Stimulated activated CD4-positive, alpha-beta T cell treated with anti-CD3 and anti-CD28 coated beads, Interleukin-2, amount 100 ng/mL, for 4 hours (primary cell): ENCODE results near the gene CBFB.
A peak's percentile ranks its signal among the peaks of the same experiment; 100 is the strongest.
"Not testable (repeated sequence)": the region's sequence is repeated elsewhere in the genome, so short reads cannot be mapped to it uniquely, and the experiment has no call there.

Experiments
- DNase-seq: peaks from one replicate; pipeline ENCODE4 v3.0.0-alpha.2; 2020; ENCODE audit warnings: low read depth

CBFB gene

DNA sequence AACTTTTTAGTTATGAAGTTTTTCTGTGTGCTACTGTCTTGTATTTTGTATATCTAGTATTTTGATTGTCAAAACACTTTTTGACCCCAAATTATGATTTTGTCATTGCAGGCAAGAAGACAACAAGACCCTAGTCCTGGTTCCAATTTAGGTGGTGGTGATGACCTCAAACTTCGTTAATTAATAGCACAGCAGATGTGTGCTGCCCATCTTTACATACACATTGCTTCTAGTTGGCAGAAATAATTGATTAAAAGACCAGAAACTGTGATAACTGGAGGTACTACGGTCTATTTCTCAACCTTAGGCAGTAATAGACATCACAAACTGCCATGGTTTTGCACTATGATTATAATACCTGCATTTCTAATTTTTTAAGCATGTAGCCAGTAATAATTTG is 69.7 kb downstream of the CBFB start:
- no peak for DNase-seq

DNA sequence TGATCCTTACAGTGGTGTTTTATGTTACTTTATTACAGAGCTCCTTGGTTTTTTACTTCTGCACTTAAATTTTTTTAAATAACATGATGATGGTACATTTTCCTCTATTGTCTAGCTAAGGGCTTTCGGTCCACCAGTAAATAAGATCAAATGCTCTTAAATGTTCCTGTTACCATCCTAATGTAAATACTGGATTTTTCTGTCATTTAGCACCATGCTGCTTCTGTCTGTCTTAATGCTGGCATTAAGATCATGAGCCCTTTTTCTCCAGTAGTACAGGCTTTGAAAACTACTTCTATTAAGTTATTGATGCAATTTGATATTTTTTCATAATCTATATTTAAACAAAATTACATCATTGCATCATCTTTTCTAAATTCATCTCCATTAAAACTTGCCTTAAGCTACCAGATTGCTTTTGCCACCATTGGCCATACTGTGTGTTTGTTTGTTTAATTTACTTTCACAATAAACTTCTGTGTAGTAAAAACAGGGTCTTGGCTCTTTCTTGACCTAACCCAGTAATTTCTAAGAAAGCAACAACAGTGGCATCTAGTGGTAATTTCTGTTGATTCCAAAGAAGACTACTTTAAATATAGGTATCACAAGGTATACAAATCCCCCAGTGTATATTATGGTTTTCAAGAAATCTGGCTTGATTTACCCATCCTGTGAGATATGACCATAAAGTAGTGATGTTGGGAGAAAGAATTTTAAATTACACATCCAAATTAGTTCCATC is 71.8 kb downstream of the CBFB start:
- no peak for DNase-seq

DNA sequence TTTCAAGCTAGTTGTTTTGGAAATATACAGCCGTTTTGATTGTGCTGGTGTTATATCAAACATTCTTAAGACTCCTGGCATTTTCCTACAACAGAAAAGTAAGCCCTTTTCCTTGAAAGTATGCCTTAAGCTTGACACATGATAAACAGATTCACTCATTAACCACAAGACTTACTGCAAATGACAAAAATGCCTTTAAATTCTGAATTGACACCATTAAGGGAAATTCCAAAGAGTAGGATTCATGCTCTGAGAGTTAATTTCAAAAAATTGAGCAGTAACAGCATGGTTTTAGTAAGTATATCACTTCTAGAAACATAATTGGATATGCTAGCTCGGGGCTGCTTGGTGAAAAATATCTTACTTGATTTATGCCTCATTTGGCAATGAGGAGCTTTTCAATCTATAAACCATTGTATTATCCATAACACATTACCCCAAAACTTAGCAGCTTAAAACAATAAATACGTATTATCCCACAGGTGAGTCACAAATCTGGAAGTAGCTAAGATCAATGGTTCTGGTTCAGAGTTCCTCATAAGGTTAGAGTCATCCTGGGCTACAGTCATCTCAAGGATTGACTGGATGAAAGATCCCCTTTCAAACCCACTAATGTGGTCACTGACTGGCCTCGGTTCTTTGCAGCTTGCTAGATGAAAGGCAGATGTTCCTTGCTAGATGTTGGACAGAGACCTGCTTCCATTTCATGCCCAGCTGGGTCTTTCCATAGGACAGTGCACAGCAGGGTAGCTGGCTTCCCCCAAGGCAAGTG is 72.5 kb downstream of the CBFB start:
- DNase-seq, result no peak

DNA sequence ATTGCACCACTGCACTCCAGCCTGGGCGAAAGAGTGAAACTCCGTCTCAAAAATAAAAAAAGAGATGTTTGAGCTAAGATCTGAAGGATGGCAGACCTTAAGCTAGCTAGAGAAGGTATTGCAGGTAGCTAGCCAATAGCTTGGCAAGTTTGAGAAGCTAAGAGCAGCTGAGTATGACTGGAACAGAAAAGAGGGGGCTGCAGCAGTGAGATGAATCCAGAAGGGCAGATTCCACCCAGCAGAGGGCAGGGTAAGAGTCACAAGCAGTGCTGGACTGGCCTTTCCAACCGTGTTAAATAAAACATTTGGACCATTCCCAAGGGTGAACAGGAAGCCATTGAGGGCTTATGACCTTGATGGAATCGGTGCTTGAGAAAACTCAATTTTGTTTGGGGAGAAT is 75.1 kb downstream of the CBFB start:
- DNase-seq, result no peak

DNA sequence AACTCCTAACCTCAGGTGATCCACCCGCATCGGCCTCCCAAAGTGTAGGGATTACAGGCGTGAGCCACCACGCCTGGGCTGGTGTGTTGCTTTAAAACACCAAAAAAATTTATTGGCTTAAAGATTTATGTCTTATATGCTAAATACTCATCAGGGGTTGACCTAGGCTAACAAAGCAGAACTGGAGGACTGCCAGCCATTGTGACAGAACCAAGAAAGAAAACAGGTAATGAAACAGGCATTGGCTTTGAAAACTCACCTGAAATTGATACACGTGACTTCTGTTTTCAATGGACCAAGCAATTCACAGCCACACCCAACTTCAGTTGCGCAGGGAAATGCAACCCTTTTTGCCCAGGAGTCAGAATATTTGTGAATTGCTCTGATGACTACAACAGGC is 75.9 kb downstream of the CBFB start:
- no peak for DNase-seq

DNA sequence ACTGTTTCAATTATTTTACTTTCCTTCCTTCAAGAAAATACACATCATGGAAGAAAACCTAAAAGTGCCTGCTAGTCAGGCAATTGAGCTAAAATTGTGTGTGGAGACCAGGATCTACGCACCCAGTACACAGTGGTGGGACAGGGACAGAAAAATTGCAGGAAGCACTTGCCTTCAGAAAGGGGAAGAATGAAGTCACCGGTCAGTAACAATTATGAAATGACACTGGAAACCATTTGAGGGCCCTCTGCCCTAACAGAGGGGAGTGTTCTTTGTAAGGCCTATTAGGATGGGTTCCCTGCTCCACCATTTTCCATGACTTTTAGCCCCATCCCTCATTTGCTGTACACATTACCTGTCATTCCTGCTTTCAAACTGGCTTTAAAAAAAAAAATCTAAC is 76.3 kb downstream of the CBFB start:
- no peak for DNase-seq

DNA sequence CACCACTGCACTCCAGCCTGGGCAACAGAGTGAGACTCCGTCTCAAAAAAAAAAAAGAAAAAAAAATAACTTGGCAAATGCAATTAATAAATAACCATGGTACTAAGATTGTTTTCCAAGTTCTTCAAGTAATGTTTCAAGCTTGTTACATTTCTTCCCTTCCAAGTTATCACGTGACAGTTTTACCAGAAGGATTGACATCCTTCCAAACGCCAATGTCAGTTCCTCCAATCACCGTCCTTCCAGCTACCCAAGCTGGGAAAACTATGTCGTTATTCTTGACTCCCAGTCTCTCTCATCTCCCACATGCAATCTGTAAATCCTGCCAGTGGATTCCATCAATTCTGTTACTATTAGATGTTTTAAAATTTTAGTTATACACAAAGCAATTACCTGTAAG is 76.9 kb downstream of the CBFB start:
- no peak for DNase-seq

DNA sequence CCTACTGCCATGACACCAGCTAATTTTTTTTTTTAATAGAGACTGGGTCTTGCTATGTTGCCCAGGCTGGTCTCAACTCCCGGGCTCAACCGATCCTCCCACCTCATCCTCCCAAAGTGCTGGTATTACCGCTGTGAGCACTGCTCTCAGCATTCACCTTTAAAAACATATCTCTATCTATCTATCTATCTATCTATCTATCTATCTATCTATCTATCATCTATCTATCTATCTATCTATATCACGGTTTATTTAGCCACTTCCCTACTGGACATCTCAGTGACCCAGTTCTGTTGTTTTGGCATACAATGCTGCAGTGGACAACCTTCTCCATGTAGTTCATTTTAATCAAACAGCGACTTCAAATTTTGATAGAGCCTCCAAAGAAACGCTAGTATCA is 79.5 kb downstream of the CBFB start:
- DNase-seq, result no peak

DNA sequence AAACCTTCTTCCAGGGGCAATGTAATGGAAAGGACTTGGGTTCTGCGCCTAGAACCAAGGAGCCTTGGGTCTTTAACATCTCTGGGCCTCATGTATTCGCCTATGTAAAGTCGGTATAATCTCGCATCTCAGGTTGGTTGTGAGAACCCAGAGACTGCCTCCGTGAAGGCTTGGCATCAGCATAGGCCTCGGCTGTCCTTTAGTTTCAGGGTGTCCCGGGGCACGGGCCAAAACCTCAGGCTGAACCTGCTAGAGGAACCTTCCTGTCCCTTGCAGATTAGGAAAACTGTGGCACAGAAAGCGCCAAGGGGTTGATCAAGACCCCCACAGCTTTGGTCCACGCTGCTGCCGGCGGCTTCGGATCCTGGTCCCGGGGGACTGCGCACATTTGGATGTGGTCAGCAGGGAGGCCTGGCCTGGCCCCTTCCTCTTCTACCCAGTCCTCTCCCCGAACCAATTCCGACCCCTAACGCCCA is 80.0 kb downstream of the CBFB start:
- DNase-seq, result no peak

DNA sequence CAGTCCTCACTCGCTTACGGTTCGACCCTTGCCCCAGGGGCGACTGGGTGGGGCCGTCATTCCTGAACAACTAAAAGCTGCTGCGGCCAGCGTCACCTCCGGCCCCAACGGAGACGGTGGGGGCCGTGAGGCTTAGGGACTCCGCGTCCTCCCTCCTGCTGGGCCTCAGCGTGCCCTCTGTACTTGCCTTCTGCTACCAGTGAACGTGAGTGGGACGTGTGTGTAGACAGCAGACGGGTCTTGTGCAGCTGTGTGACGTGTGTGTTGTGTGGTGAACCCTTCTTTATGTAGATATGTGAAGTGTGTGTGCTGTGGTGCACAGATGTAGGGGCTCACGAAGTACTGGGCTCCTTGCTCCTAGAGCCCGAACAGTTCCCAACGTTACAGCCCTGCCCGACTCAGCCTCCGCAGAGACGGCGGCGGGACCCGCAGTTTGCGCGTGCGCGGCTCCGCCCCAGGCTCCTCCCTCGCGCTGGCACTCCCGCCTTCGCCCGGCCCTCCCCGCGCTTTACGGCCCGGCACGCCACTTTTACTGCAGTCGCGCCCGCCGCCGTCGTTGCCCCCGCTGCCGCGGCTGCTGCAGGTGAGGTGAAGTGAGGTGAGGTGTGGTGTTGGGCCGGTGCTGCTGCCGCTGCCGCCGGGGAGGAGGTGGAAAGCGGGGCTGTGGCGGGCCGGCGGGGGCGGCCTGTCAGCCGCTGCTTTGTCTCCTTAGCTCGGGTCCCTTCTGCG is 80.6 kb downstream of the CBFB start, which contains the start of gene PHAF1:
PHAF1 (plus strand) TSS at position 535 of the 729 bp plus-strand sequence. CDS start 235 bp downstream, outside the sequence.
- DNase-seq, result peak; percentile 93

DNA sequence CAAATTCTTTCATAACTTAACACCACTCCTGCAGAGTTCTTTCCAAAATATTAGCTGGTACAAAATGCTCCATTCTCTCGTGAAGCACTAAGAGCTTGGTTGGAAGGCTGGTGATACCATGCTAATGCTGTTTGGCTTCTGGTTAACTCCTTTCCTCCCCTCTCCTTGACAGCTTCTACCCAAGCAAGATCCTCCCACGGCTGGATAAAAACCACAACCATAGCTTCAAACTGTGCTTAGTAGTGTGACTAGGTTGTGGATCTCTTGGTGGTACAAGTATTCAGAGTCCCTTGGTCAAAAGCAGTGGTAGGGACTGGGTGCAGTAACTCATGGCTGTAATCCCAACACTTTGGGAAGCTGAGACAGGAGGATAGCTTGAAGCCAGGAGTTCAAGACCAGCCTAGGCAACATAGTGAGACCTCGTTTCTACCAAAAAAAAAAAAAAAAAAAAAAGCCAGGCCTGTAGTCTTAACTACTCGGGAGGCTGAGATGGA is 83.0 kb downstream of the CBFB start:
- DNase-seq, result no peak

DNA sequence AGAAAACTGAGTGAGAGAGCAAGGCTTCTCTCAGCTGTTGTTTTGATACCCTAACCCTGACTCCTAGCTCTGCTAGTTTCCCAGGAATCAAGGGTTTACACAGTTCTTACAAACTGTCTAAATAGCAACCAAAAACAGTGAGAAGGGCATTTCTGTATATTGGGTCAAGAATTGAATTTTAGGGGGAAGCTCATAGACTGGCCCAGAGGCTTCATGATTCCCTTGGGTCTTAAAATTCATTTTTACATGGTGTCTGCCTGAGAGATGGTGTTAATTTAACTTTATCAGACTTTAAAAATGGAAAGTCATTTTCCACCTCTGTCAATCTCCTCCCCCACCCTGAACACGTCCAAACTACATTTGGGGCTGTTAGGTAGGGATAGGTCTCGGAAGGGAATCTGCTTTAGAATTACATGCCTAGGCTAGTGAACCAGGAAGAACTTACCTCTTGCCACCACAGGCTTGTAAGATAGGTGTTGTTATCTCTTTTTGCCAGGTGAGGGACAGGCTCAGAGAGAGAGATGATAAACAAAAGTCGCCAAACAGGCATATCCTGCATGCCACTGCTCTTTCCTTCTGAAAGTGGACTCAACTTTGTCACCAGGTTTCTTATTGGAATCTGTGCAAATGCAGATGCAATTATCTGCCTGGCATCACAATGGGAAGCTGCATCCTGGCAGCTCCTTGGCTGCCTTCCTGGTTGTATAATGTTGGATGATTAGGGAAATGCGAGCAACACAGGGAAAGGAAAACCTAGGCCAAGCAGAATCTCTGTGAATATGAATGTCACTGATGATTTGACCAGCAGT is 83.8 kb downstream of the CBFB start:
- DNase-seq, result no peak

DNA sequence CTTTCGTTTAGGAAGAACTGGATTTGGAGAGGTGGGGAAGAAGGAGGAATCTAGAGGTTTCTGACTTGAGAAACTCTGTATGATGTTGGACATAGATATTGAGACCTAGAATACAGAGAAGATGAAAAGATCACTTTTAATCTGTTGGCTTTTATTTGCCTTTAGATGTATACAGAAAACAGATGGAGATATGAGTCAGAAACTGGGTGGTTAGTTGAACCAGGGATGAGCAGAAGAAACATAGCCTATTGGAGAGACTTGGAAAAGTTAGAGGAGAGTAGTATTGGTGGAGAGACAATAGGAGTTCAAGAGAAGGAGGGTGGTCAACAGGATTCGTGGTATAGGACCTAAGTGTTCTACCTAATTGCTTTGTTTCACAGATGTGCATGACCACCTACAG is 85.8 kb downstream of the CBFB start:
- no peak for DNase-seq

DNA sequence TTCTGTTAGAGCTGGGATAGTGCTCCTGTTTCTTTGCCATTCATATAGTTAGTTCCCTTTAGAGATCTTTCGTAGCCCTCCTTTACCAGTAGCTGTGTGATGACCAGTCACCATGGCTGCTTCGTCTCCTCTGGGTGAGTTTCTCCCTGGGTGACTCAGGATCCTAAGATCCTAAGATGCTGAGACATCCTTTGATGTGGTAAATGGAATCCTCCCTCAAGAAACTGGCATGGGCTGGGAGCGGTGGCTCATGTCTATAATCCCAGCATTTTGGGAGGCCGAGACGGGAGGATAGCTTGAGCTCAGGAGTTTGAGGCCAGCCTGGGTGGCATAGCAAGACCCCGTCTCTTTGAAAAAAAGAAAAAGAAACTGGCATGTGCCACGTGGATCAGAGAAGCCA is 86.7 kb downstream of the CBFB start:
- no peak for DNase-seq

DNA sequence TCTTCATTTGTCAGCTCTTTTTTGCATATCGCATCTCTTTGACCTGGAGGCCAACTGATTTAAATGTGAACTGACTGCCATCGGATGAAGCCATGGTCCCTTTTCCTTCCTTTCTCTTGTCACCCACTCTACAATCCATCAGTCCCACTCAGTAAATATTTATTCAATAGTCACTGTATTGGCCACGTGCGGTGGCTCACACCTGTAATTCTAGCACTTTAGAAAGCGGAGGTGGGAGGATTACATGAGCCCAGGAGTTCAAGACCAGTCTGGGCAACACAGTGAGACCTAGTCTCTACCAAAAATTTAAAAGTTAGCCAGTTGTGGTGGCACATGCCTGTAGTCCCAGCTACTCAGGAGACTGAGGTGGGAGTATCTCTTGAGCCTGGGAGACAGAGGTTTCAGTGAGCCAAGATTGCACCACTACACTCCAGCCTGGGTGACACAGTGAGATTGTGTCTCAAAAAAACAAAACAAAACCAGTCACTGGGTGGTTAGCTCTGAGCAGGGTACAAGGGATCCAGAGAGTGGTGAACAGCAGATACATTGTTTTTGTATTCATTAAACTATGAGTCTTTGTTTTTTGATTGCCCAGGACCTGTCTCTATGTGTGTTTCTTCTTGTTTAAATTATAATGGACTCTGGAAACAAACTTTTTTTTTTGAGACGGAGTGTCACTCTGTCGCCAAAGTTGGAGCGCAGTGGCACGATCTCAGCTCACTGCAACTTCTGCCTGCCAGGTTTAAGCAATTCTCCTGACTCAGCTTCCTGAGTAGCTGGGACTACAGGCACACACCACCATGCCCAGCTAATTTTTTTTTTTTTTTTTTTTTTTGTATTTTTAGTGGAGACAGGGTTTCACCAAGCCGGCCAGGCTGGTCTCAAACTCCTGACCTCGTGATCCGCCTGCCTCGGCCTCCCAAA is 87.7 kb downstream of the CBFB start:
- DNase-seq, result no peak

DNA sequence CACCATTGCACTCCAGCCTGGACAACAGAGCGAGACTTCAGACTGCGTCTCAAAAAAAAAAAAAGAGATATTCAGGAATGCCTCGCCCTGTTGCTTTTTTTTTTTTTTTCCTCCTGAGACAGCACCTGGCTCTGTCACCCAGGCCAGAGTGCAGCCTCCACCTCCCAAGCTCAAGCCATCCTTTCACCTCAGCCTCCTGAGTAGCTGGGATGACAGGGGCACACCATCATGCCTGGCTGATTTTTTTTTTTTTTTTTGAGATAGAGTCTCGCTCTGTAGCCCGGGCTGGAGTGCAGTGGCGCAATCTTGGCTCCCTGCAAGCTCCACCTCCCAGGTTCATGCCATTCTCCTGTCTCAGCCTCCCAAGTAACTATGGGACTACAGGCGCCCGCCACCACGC is 88.8 kb downstream of the CBFB start:
- no peak for DNase-seq

DNA sequence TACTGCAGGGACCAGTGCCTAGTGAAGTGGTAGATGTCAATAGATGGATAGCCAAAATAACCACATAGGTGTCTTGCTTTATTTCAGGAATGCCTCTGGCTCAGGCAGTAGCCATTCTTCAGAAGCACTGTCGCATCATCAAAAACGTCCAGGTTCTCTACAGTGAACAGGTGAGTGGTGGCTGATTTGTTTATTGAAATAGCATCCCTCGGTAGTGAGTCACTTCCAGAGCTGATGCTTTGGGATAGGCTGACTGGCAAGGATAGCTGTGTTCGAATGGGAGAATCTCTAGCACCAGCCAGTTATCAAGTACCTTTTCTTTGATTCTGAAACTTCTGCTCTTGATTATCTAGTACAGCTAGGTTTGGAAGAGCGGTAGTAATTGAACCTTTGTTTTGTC is 91.1 kb downstream of the CBFB start:
- DNase-seq, result no peak

DNA sequence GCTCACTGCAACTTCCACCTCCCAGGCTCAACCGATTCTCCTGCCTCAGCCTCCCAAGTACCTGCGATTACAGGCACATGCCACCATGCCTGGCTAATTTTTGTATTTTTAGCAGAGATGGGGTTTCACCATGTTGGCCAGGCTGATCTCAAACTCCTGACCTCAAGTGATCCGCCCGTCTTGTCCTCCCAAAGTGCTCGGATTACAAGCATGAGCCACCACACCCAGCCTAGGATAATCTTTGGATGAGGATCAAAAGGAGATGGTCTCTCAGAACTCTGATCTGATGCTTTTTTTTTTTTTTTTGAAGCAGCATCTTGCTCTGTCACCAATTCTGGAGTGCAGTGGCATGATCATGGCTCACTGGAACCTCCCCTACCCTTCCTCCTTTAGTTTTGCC is 93.8 kb downstream of the CBFB start:
- DNase-seq, result not testable (repeated sequence)

DNA sequence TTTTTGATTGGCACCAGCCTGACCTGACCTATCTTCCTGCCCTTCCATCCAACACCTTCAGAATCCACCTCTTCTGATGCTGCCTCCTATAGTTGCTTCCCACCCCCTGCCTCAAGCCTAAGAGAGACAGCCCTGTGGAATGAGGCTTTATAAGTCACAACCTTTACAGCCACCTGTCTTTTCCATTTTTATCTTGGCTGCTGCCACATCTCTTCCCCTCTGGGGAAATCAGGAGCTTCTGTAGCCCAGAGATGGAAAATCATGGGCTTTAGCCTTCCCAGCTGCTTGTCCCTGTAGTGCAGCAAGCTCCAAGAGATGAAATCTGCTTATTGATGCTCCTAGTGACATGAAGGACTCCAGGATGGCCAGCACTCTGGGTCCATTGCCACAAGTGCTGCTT is 99.5 kb downstream of the CBFB start:
- no peak for DNase-seq

DNA sequence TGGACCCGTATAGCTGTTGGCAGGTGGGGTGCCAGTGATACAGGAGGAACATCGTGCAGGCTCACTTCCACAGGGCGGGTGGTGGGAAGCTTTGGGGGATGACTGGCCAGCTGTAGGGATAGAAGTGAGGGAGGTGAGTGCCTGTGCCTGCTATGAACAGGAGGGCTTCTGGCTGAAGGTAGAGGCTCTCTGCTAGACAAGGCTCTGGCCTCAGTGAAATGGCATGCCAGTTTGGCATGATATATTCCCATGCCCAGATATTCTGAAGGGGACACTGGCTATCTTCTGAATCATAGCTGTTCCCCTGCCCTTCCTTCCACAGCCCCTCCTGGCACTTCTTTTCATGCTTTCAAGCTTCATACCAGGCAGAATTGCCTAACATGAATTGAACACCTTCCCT is 99.9 kb downstream of the CBFB start:
- DNase-seq, result no peak

DNA sequence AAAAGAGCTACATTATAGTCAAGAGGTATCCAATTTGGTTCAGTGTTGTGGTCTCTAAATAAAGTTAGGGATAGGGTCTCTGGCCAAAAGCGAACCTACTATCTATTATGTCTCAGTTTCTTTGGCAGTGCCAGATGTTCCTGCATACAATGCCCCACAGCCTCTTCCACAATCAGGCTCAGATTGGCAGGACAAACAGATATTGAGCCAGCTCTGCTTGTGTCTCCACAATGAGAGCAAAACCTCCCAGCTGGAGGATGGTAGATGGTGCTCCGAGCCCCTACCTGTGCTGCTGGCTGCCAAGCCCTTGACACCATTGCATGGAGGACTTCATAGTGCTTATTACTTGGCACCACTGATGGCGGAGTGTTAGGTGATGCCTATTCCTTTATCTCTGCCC is 100.5 kb downstream of the CBFB start:
- no peak for DNase-seq
